Activated CD8-positive, alpha-beta memory T cell treated with anti-CD3 and anti-CD28 coated beads, Interleukin-2, amount 10 ng/mL, durations not matched to agents 7 days and 5 days (primary cell): ENCODE data around the gene NCKAP5. TPM values are rescaled to one million over a fixed set of nuclear protein-coding genes. Genes with fewer than 3 reads are reported as not detected.

ENCODE experiments used
- ATAC-seq: fragments of 150-1000 bp; cut with Tn5 transposase; one replicate; pipeline ENCODE4 v1.10.0; 2021; ENCODE audit warnings: moderate library complexity
- CTCF ChIA-PET: fragments of 350-600 bp; sonication (Branson Sonifier 250); formaldehyde crosslinking; loops from one replicate; lab custom pipeline; 2021; ENCODE audit warnings: antibody characterized with exemption; lab: Charles Lee
- DNase-seq: peaks from one replicate; pipeline ENCODE4 v3.0.0-alpha.2; 2020
- H3K27ac Mint-ChIP-seq: one replicate; pipeline ENCODE4 v1.8.0; 2021; ENCODE audit warnings: mild to moderate bottlenecking, mixed read lengths
- H3K27me3 Mint-ChIP-seq: one replicate; pipeline ENCODE4 v1.8.0; 2021; ENCODE audit warnings: mixed read lengths
- H3K36me3 Mint-ChIP-seq: one replicate; pipeline ENCODE4 v1.8.0; 2021; ENCODE audit warnings: mild to moderate bottlenecking, mixed read lengths
- H3K4me1 Mint-ChIP-seq: one replicate; pipeline ENCODE4 v1.8.0; 2021; ENCODE audit warnings: mixed read lengths
- H3K4me3 Mint-ChIP-seq: one replicate; pipeline ENCODE4 v1.8.0; 2021; ENCODE audit warnings: mild to moderate bottlenecking, moderate library complexity, mixed read lengths
- H3K9me3 Mint-ChIP-seq: one replicate; pipeline ENCODE4 v1.8.0; 2022; ENCODE audit warnings: low read depth, mixed read lengths
- total RNA-seq, 2 experiments: library from RNA; stranded (reverse); gene quantifications; one replicate each; pipeline ENCODE4 v1.2.3, GENCODE V29; 2021

The NCKAP5 gene
- total RNA-seq, 2 experiments from 2014 or later, result not detected

- H3K27ac Mint-ChIP-seq, result no peak overlapping the region
Measured at GRCh38 chr2:133591164-133591563, 22.9 kb upstream of the NCKAP5 start.

GRCh38 chr2:133589456-133589855, 21.2 kb upstream of the NCKAP5 start:
- no peak overlapping the region for H3K4me3 Mint-ChIP-seq
- no peaks in the 10 kb centered on the region for H3K9me3 Mint-ChIP-seq
- ATAC-seq (no peak), DNase-seq (no peak)
- H3K36me3 Mint-ChIP-seq, result no peaks in the 10 kb centered on the region
- H3K27ac Mint-ChIP-seq, result no peak overlapping the region
- H3K4me1 Mint-ChIP-seq, result no peaks in the 10 kb centered on the region
- CTCF ChIA-PET, result no interaction called here
- H3K27me3 Mint-ChIP-seq, result no peaks in the 10 kb centered on the region

More at GRCh38 chr2:133591164-133591563, 22.9 kb upstream of the NCKAP5 start:
- no peaks in the 10 kb centered on the region for H3K27me3 Mint-ChIP-seq
- CTCF ChIA-PET, result no interaction called here
- ATAC-seq (no peak), DNase-seq (no peak)
- no peaks in the 10 kb centered on the region for H3K9me3 Mint-ChIP-seq
- H3K36me3 Mint-ChIP-seq, result no peaks in the 10 kb centered on the region
- H3K4me3 Mint-ChIP-seq, result no peak overlapping the region
- no peaks in the 10 kb centered on the region for H3K4me1 Mint-ChIP-seq

GRCh38 chr2:133588144-133588543, 19.9 kb upstream of the NCKAP5 start:
- no peaks in the 10 kb centered on the region for H3K4me1 Mint-ChIP-seq
- CTCF ChIA-PET, result no interaction called here
- no peaks in the 10 kb centered on the region for H3K27me3 Mint-ChIP-seq
- DNase-seq (no peak), ATAC-seq (no peak)
- H3K9me3 Mint-ChIP-seq, result no peaks in the 10 kb centered on the region
- H3K27ac Mint-ChIP-seq, result no peak overlapping the region
- no peaks in the 10 kb centered on the region for H3K36me3 Mint-ChIP-seq
- no peak overlapping the region for H3K4me3 Mint-ChIP-seq

GRCh38 chr2:133586978-133587377, 18.7 kb upstream of the NCKAP5 start:
- H3K27ac Mint-ChIP-seq, result no peak overlapping the region
- H3K4me1 Mint-ChIP-seq, result no peaks in the 10 kb centered on the region
- CTCF ChIA-PET, result no interaction called here
- no peak for DNase-seq
- no peaks in the 10 kb centered on the region for H3K36me3 Mint-ChIP-seq
- no peak overlapping the region for H3K4me3 Mint-ChIP-seq
- H3K9me3 Mint-ChIP-seq, result no peaks in the 10 kb centered on the region
- no peaks in the 10 kb centered on the region for H3K27me3 Mint-ChIP-seq
- no peak for ATAC-seq

- Mint-ChIP-seq H3K27ac (no peak overlapping the region), H3K27me3 (no peaks in the 10 kb centered on the region), H3K9me3 (no peaks in the 10 kb centered on the region), H3K4me3 (no peak overlapping the region), H3K36me3 (no peaks in the 10 kb centered on the region), H3K4me1 (no peaks in the 10 kb centered on the region)
- DNase-seq, result no peak
- ATAC-seq, result no peak
- CTCF ChIA-PET, result no interaction called here
Measured at GRCh38 chr2:133581010-133581760, 12.9 kb upstream of the NCKAP5 start.

DNA sequence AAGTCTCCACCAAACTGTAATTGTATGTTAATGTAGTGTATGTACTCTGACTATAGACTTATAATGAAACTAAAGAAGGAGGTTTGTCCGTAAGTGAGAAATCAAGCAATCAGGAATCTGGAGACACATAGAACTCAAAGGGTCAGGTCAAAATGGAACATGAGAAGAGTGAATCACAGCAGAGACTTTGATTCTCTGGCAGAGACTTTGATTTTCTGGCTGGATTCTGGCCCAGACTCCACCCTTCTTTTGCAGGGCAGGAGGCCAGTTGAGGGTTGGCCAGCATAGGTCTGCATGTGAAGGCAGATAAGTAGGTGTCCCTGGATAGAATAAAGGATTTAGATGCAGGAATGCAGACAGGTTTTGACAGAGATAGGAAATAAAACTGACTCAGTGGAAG, 11.0 kb upstream of the NCKAP5 start:
- H3K4me3 Mint-ChIP-seq, result no peak overlapping the region
- ATAC-seq (no peak), DNase-seq (no peak)
- no peaks in the 10 kb centered on the region for H3K9me3 Mint-ChIP-seq
- no peaks in the 10 kb centered on the region for H3K27me3 Mint-ChIP-seq
- H3K36me3 Mint-ChIP-seq, result no peaks in the 10 kb centered on the region
- CTCF ChIA-PET, result no interaction called here
- no peak overlapping the region for H3K27ac Mint-ChIP-seq
- H3K4me1 Mint-ChIP-seq, result no peaks in the 10 kb centered on the region

GRCh38 chr2:133576714-133577113, 8.5 kb upstream of the NCKAP5 start:
- no peaks in the 10 kb centered on the region for H3K9me3 Mint-ChIP-seq
- no peak for ATAC-seq
- no peaks in the 10 kb centered on the region for H3K4me1 Mint-ChIP-seq
- H3K27ac Mint-ChIP-seq, result no peak overlapping the region
- no peaks in the 10 kb centered on the region for H3K36me3 Mint-ChIP-seq
- no peak overlapping the region for H3K4me3 Mint-ChIP-seq
- DNase-seq, result no peak
- no peaks in the 10 kb centered on the region for H3K27me3 Mint-ChIP-seq
- CTCF ChIA-PET, result no interaction called here

- Mint-ChIP-seq H3K36me3 (no peaks in the 10 kb centered on the region), H3K27ac (no peak overlapping the region), H3K4me1 (no peaks in the 10 kb centered on the region), H3K9me3 (no peaks in the 10 kb centered on the region), H3K27me3 (peaks cover under 1% of the 10 kb centered on the region), H3K4me3 (no peak overlapping the region)
- CTCF ChIA-PET, result no interaction called here
- no peak for DNase-seq
- ATAC-seq, result no peak
Measured at GRCh38 chr2:133574620-133575019, 6.4 kb upstream of the NCKAP5 start.

- H3K9me3 Mint-ChIP-seq, result no peaks in the 10 kb centered on the region
- CTCF ChIA-PET, result no interaction called here
- ATAC-seq (no peak), DNase-seq (no peak)
- H3K4me1 Mint-ChIP-seq, result no peaks in the 10 kb centered on the region
- H3K27ac Mint-ChIP-seq, result no peak overlapping the region
- H3K27me3 Mint-ChIP-seq, result peaks cover 5% of the 10 kb centered on the region
- no peak overlapping the region for H3K4me3 Mint-ChIP-seq
- H3K36me3 Mint-ChIP-seq, result no peaks in the 10 kb centered on the region
Measured at GRCh38 chr2:133574186-133574585, 5.9 kb upstream of the NCKAP5 start.

DNA sequence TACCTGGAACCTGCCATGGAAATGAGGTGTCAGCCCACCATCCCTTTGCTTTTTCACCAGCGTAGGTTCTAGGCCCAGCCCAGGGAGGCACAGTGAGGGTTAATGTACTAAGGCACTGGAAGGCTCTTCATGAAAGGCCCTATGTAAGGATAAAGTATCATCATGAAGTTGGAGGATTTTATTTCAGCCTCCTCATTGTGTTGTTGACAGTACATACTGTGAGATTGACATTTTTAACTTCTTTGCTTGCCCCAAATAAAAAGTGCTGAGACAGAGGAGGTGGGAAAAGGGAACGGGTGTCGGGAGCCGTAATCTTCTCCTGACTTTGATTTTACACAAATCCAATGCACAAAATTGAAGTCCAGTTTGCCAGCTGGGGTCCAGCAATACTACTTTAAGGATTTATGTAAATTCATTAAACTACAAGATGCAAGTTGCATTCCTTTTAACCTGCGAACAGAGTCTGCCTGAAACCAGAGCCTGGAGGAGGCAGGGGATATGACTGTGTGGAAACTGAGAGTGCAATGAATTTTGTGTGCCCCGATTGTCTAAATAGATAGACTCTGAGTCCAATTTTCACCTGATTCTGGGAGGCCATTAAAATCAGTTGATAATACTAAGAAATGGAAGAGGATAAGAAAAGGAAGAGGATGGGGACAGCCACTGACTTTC, 5.4 kb upstream of the NCKAP5 start:
- DNase-seq, result no peak
- Mint-ChIP-seq H3K27ac (no peak overlapping the region), H3K9me3 (no peaks in the 10 kb centered on the region), H3K4me1 (no peaks in the 10 kb centered on the region), H3K4me3 (no peak overlapping the region), H3K36me3 (no peaks in the 10 kb centered on the region), H3K27me3 (peaks cover 10% of the 10 kb centered on the region)
- ATAC-seq, result no peak
- CTCF ChIA-PET, result no interaction called here

GRCh38 chr2:133571249-133571648, 3.0 kb upstream of the NCKAP5 start:
- H3K27me3 Mint-ChIP-seq, result peaks cover 19% of the 10 kb centered on the region
- no peaks in the 10 kb centered on the region for H3K36me3 Mint-ChIP-seq
- DNase-seq (no peak), ATAC-seq (no peak)
- CTCF ChIA-PET, result no interaction called here
- no peak overlapping the region for H3K4me3 Mint-ChIP-seq
- no peak overlapping the region for H3K27ac Mint-ChIP-seq
- no peaks in the 10 kb centered on the region for H3K4me1 Mint-ChIP-seq
- H3K9me3 Mint-ChIP-seq, result no peaks in the 10 kb centered on the region

DNA sequence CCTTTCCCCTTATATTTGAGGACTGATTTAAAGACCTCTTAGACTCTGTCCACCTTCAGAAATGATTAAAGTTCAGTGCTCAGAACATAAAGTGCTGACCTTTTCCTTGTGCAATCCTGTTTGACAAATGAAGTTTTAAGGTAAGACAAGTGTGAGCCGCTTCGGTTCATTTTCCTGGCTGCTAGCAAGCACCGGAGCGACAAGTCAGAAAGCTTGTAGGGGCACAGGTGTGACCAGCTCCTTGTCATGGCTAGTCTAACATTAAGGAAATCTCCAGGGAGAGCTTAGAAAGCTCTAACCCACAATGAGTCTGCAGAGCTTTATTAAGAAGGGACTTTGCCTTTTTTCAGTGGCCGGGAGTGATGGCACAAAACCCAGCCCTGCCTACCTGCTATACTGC, 2.3 kb upstream of the NCKAP5 start:
- Mint-ChIP-seq H3K9me3 (no peaks in the 10 kb centered on the region), H3K36me3 (no peaks in the 10 kb centered on the region), H3K27ac (no peak overlapping the region), H3K4me1 (no peaks in the 10 kb centered on the region), H3K4me3 (no peak overlapping the region), H3K27me3 (peaks cover 19% of the 10 kb centered on the region)
- ATAC-seq (no peak), DNase-seq (no peak)
- CTCF ChIA-PET, result no interaction called here

- Mint-ChIP-seq H3K27me3 (peaks cover 19% of the 10 kb centered on the region), H3K27ac (no peak overlapping the region), H3K4me3 (no peak overlapping the region), H3K36me3 (no peaks in the 10 kb centered on the region), H3K9me3 (no peaks in the 10 kb centered on the region), H3K4me1 (no peaks in the 10 kb centered on the region)
- ATAC-seq (no peak), DNase-seq (no peak)
- CTCF ChIA-PET, result no interaction called here
Measured at GRCh38 chr2:133569286-133569830, 1.1 kb upstream of the NCKAP5 start.

- ATAC-seq (no peak), DNase-seq (no peak)
- H3K27ac Mint-ChIP-seq, result no peak overlapping the region
- no peak overlapping the region for H3K4me3 Mint-ChIP-seq
- CTCF ChIA-PET, result no interaction called here
- peaks cover 19% of the 10 kb centered on the region for H3K27me3 Mint-ChIP-seq
- H3K36me3 Mint-ChIP-seq, result no peaks in the 10 kb centered on the region
- H3K4me1 Mint-ChIP-seq, result no peaks in the 10 kb centered on the region
- H3K9me3 Mint-ChIP-seq, result no peaks in the 10 kb centered on the region
Measured at GRCh38 chr2:133568598-133568997, 335 bp upstream of the NCKAP5 start.
